ENCODE results near the gene TRPC1.

DNA sequence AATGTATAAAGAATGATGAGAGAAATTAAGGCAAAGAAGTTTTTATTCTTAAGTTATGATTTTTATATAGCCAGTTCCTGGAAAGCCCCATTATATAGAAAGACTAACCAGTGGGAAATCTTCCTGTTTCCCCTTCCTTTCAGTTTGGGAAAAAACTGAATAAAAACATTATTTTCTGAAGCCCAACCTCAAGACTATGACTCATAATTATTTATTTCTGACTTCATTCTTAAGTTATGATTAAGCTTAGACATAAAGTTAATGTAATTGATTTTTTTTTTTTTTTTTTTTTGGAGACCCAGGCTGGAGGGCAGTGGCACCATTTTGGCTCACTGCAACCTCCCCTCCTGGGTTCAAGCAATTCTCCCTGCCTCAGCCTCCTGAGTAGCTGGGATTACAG is 55.8 kb downstream of the TRPC1 start:
- TF ChIP-seq CTCF (IDR thresholded peaks at IDR 0.05): no peak
- TF ChIP-seq POLR2A (IDR thresholded peaks at IDR 0.05): no peak
